K562 (cell line): Measurements from ENCODE around the gene PLA2R1. TPM values are rescaled to one million over a fixed set of nuclear protein-coding genes. Genes with fewer than 3 reads are reported as not detected.
A peak's percentile ranks its signal among the peaks of the same experiment; 100 is the strongest.

Source experiments
- ATF1 ChIP-seq, 2 experiments: fragments of 450-650 bp in 1 of 2; IDR thresholded peaks; 2 replicates each; pipeline ENCODE4 v1.6.1; 2016; ENCODE audit warnings: missing compliant biosample characterization in 1 of 2, missing genetic modification characterization in 1 of 2
- BRD9 ChIP-seq: fragments of 450-650 bp; IDR thresholded peaks from 2 replicates; pipeline ENCODE4 v1.6.1; 2018; ENCODE audit warnings: low read depth; ENCODE audit not compliant: partially characterized antibody
- CBX3 ChIP-seq, 2 experiments: IDR thresholded peaks; 1 replicate in 1 of 2; 2 replicates in 1 of 2; pipeline ENCODE4 v1.6.1; 2012; ENCODE audit warnings: inconsistent platforms in 2 of 2, low read length in 2 of 2, borderline replicate concordance in 1 of 2, control low read depth in 1 of 2
- HNRNPH1 ChIP-seq: fragments of 200-400 bp; formaldehyde crosslinking; optimal IDR thresholded peaks from 2 replicates; pipeline ENCODE3; 2017; ENCODE audit warnings: low read depth, mild to moderate bottlenecking, low read length, moderate library complexity
- LCOR ChIP-seq: sonication (generic); formaldehyde crosslinking; IDR thresholded peaks from 2 replicates; pipeline ENCODE4 v1.8.0; 2022; ENCODE audit warnings: mild to moderate bottlenecking, missing genetic modification reagents
- MYNN ChIP-seq, 2 experiments: sonication (generic); formaldehyde crosslinking in 1 of 2; IDR thresholded peaks; 2 replicates each; pipeline versions ENCODE4 v1.5.0 to v1.6.1; 2016 to 2020; ENCODE audit warnings: antibody characterized with exemption in 1 of 2, missing genetic modification reagents in 1 of 2
- SETDB1 ChIP-seq: IDR thresholded peaks from one replicate; pipeline ENCODE4 v1.6.1; 2012; ENCODE audit warnings: low read length, control low read depth, inconsistent platforms
- SMC3 ChIP-seq: conservative IDR thresholded peaks from 2 replicates; pipeline ENCODE4 v1.6.1; 2011; ENCODE audit warnings: low read depth, low read length, improper control_type of control experiment; ENCODE audit not compliant: insufficient read depth
- YY1 ChIP-seq, 3 experiments: IDR thresholded peaks; 2 replicates each; pipeline ENCODE4 v1.6.1; 2011; ENCODE audit warnings: low read length in 2 of 3, mild to moderate bottlenecking in 2 of 3, moderate library complexity in 2 of 3, borderline replicate concordance in 1 of 3, control low read depth in 1 of 3, low read depth in 1 of 3; ENCODE audit not compliant: insufficient read depth in 3 of 3, insufficient replicate concordance in 2 of 3, control insufficient read depth in 1 of 3, insufficient read length in 1 of 3; ENCODE audit errors: extremely low read depth in 1 of 3
- ZKSCAN1 ChIP-seq: fragments of 150-350 bp; IDR thresholded peaks from 2 replicates; pipeline ENCODE4 v1.6.1; 2016; ENCODE audit warnings: low read depth, low read length
- ZNF232 ChIP-seq: sonication (generic); formaldehyde crosslinking; IDR thresholded peaks from 2 replicates; pipeline ENCODE4 v1.8.0; 2022; ENCODE audit warnings: mild to moderate bottlenecking, missing genetic modification reagents
- ZNF57 ChIP-seq: fragments of 450-650 bp; formaldehyde crosslinking; IDR thresholded peaks from 2 replicates; pipeline ENCODE4 v1.4.0; 2020; ENCODE audit warnings: mild to moderate bottlenecking, moderate library complexity
- polyA plus RNA-seq, 8 experiments: library from polyadenylated mRNA; depleted of rRNA in 4 of 8; stranded (reverse) in 5 of 8; unstranded in 3 of 8; fragments of >200 nt; fragmentation: Nextera tagmentation in 2 of 8; fragmentation: Illumina TruSeq in 1 of 8; extraction: Ambion mirVana in 2 of 8; extraction: Trizol in 1 of 8; gene quantifications; 2 replicates each; pipeline versions ENCODE4 v1.2.1 to v1.2.3, GENCODE V29; 2011 to 2014; ENCODE audit warnings: inconsistent platforms in 1 of 8, missing spikeins in 1 of 8
- total RNA-seq, 7 experiments: library from RNA; depleted of rRNA in 6 of 7; stranded (reverse); fragments of >200 nt in 6 of 7; fragmentation: Illumina TruSeq in 2 of 7; extraction: Trizol in 2 of 7; gene quantifications; 2 replicates each; pipeline versions ENCODE4 v1.2.1 to v1.2.3, GENCODE V29; 2011 to 2021; ENCODE audit warnings: low replicate concordance in 1 of 7
- TF ChIP-seq, protein P1 (sequence below): fragments of 250-450 bp; sonication (Bioruptor Pico); IDR thresholded peaks from 2 replicates; pipeline ENCODE4 v1.8.0; 2021; ENCODE audit warnings: moderate library complexity, mild to moderate bottlenecking, inconsistent platforms
- TF ChIP-seq, protein P2 (sequence below): sonication (generic); formaldehyde crosslinking; IDR thresholded peaks from 2 replicates; pipeline ENCODE4 v1.8.1; 2023; ENCODE audit warnings: missing genetic modification reagents, mild to moderate bottlenecking, borderline replicate concordance
- TF ChIP-seq, protein P3 (sequence below): fragments of 450-650 bp; IDR thresholded peaks from 2 replicates; pipeline ENCODE4 v1.6.1; 2016; ENCODE audit warnings: low read depth, mild to moderate bottlenecking, moderate library complexity
- TF ChIP-seq, protein P4 (sequence below): sonication (generic); formaldehyde crosslinking; IDR thresholded peaks from 2 replicates; pipeline ENCODE4 v1.8.1; 2023; ENCODE audit warnings: mild to moderate bottlenecking, missing genetic modification reagents

Gene PLA2R1
- total and polyA plus RNA-seq, 9 of the 15 experiments (the other 6 are each of a cell fraction or from before 2014, with no cell fraction given), result not detected

DNA sequence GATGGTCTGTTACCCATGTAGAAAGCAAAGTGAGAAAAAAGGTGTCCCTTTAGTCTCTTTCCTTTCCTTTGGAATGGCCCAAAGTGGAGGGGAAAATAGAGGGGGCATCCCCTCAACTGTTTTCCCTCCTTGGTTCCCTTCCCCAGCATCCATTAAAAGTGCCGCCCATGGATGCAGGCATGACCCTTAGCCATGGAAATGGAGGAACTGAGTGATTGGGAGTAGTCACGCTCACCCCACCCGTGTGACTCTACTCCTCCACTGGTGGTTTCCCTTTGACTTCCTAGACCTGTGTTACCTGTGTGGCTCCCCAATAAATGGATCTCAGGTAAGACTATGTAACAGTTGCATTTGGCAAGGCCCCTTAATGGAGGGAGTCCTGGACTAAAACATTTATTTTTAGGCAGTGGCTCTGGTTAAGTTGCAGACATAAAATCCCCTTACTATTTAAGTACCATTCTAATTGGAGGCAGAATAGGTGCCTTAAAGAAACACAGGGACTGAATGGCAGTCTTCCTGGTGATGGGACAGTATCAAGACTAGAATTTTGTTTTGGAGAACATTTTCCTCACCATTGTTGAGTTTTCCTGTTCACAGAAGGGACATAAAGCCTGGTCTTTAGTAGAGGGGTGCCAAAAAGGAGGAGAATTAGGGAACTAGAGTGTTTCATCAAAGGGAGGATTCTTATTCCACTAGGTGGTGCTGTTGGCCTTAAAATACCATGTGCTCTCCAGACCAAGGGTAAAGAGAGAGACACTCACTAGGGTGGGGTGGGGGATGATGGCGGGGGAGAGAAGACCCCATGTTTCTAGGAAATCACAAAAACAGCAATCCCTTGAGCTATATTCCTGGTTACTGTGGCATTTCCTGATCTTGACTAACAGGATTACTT lies 25.7 kb upstream of the PLA2R1 start (continued):
- TF ChIP-seq YY1 (IDR thresholded peaks at IDR 0.05; ENCODE audit: borderline replicate concordance in 1 of 3, control insufficient read depth in 1 of 3, extremely low read depth in 1 of 3, insufficient read depth in 3 of 3, insufficient read length in 1 of 3, insufficient replicate concordance in 2 of 3, low read depth in 1 of 3, low read length in 2 of 3), result peak in 1 of 3 experiments; percentile 40
- no peak for TF ChIP-seq SETDB1
- TF ChIP-seq ZKSCAN1, result no peak
- TF ChIP-seq ZNF57, result no peak
- TF ChIP-seq, protein P1, sequence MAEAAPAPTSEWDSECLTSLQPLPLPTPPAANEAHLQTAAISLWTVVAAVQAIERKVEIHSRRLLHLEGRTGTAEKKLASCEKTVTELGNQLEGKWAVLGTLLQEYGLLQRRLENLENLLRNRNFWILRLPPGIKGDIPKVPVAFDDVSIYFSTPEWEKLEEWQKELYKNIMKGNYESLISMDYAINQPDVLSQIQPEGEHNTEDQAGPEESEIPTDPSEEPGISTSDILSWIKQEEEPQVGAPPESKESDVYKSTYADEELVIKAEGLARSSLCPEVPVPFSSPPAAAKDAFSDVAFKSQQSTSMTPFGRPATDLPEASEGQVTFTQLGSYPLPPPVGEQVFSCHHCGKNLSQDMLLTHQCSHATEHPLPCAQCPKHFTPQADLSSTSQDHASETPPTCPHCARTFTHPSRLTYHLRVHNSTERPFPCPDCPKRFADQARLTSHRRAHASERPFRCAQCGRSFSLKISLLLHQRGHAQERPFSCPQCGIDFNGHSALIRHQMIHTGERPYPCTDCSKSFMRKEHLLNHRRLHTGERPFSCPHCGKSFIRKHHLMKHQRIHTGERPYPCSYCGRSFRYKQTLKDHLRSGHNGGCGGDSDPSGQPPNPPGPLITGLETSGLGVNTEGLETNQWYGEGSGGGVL, result no peak
- TF ChIP-seq BRD9, result no peak
- peak; percentile 94 to 97; a peak in 2 of 3 replicates for TF ChIP-seq CBX3 (IDR thresholded peaks at IDR 0.05; ENCODE audit: borderline replicate concordance in 1 of 2, low read length in 2 of 2)
- no peak for TF ChIP-seq ATF1 (CRISPR knock-in tag; IDR thresholded peaks at IDR 0.05)
- TF ChIP-seq ATF1 (tag; IDR thresholded peaks at IDR 0.05), result no peak
- no peak for TF ChIP-seq HNRNPH1
- TF ChIP-seq LCOR, result no peak
- TF ChIP-seq, protein P2, sequence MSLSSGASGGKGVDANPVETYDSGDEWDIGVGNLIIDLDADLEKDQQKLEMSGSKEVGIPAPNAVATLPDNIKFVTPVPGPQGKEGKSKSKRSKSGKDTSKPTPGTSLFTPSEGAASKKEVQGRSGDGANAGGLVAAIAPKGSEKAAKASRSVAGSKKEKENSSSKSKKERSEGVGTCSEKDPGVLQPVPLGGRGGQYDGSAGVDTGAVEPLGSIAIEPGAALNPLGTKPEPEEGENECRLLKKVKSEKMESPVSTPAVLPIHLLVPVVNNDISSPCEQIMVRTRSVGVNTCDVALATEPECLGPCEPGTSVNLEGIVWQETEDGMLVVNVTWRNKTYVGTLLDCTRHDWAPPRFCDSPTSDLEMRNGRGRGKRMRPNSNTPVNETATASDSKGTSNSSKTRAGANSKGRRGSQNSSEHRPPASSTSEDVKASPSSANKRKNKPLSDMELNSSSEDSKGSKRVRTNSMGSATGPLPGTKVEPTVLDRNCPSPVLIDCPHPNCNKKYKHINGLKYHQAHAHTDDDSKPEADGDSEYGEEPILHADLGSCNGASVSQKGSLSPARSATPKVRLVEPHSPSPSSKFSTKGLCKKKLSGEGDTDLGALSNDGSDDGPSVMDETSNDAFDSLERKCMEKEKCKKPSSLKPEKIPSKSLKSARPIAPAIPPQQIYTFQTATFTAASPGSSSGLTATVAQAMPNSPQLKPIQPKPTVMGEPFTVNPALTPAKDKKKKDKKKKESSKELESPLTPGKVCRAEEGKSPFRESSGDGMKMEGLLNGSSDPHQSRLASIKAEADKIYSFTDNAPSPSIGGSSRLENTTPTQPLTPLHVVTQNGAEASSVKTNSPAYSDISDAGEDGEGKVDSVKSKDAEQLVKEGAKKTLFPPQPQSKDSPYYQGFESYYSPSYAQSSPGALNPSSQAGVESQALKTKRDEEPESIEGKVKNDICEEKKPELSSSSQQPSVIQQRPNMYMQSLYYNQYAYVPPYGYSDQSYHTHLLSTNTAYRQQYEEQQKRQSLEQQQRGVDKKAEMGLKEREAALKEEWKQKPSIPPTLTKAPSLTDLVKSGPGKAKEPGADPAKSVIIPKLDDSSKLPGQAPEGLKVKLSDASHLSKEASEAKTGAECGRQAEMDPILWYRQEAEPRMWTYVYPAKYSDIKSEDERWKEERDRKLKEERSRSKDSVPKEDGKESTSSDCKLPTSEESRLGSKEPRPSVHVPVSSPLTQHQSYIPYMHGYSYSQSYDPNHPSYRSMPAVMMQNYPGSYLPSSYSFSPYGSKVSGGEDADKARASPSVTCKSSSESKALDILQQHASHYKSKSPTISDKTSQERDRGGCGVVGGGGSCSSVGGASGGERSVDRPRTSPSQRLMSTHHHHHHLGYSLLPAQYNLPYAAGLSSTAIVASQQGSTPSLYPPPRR (CRISPR knock-in tag), result no peak
- TF ChIP-seq, protein P3, sequence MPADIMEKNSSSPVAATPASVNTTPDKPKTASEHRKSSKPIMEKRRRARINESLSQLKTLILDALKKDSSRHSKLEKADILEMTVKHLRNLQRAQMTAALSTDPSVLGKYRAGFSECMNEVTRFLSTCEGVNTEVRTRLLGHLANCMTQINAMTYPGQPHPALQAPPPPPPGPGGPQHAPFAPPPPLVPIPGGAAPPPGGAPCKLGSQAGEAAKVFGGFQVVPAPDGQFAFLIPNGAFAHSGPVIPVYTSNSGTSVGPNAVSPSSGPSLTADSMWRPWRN, result no peak
- TF ChIP-seq, protein P4, sequence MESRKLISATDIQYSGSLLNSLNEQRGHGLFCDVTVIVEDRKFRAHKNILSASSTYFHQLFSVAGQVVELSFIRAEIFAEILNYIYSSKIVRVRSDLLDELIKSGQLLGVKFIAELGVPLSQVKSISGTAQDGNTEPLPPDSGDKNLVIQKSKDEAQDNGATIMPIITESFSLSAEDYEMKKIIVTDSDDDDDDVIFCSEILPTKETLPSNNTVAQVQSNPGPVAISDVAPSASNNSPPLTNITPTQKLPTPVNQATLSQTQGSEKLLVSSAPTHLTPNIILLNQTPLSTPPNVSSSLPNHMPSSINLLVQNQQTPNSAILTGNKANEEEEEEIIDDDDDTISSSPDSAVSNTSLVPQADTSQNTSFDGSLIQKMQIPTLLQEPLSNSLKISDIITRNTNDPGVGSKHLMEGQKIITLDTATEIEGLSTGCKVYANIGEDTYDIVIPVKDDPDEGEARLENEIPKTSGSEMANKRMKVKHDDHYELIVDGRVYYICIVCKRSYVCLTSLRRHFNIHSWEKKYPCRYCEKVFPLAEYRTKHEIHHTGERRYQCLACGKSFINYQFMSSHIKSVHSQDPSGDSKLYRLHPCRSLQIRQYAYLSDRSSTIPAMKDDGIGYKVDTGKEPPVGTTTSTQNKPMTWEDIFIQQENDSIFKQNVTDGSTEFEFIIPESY (CRISPR knock-in tag), result no peak
- no peak for TF ChIP-seq MYNN (IDR thresholded peaks at IDR 0.05)
- TF ChIP-seq MYNN (CRISPR knock-in tag; IDR thresholded peaks at IDR 0.05), result no peak
- TF ChIP-seq SMC3, result no peak
- TF ChIP-seq ZNF232, result no peak
